Neural crest cell (in vitro differentiated cells): Measurements from ENCODE around the gene P3R3URF. TPM values are rescaled to one million over a fixed set of nuclear protein-coding genes. Genes with fewer than 3 reads are reported as not detected.

Experiments used
- DNase-seq: peaks from one replicate; pipeline ENCODE4 v3.0.0; 2021; ENCODE audit warnings: low read depth, mixed read lengths, low spot score
- H3K27ac Mint-ChIP-seq: one replicate; pipeline ENCODE4 v1.8.0; 2021; ENCODE audit warnings: mild to moderate bottlenecking, mixed read lengths; ENCODE audit not compliant: unreplicated experiment
- H3K27me3 Mint-ChIP-seq: 2 replicates; pipeline ENCODE4 v1.8.0; 2021; ENCODE audit warnings: low read depth, mild to moderate bottlenecking, mixed read lengths
- H3K36me3 Mint-ChIP-seq: 2 replicates; pipeline ENCODE4 v1.8.0; 2021; ENCODE audit warnings: low read depth, mild to moderate bottlenecking, mixed read lengths
- H3K4me1 Mint-ChIP-seq: 2 replicates; pipeline ENCODE4 v1.8.0; 2021; ENCODE audit warnings: mixed read lengths
- H3K4me3 Mint-ChIP-seq: one replicate; pipeline ENCODE4 v1.8.0; 2021; ENCODE audit warnings: mild to moderate bottlenecking, mixed read lengths
- H3K9me3 Mint-ChIP-seq: 2 replicates; pipeline ENCODE4 v1.8.0; 2021; ENCODE audit warnings: mixed read lengths
- CTCF ChIP-seq: fragments of 200-600 bp; sonication (generic); conservative IDR thresholded peaks from 2 replicates; pipeline ENCODE4 v1.5.0; 2021; ENCODE audit warnings: antibody characterized with exemption, mild to moderate bottlenecking
- total RNA-seq: library from RNA; stranded (reverse); gene quantifications from 2 replicates; pipeline ENCODE4 v1.2.1, GENCODE V29; 2021

The P3R3URF gene
- total RNA-seq, 1 donor from 2014 or later = not detected

- DNase-seq = no peak
- Mint-ChIP-seq H3K4me1 (peaks cover 3% of the 10 kb centered on the region), H3K36me3 (no peaks in the 10 kb centered on the region), H3K9me3 (no peaks in the 10 kb centered on the region), H3K27ac (no peak within 1 kb of the TSS), H3K27me3 (no peaks in the 10 kb centered on the region), H3K4me3 (no peak within 1 kb of the TSS)
- TF ChIP-seq CTCF = no peak
These were observed 1.6 kb downstream of the P3R3URF start, which contains the start of gene TSPAN1 for GRCh38 chr1:46174448-46175231. TSS of gene TSPAN1 (plus strand) at chr1:46175087. CDS start at chr1:46181108, 6,021 bp downstream.

- Mint-ChIP-seq H3K4me1 (peaks cover 3% of the 10 kb centered on the region), H3K27me3 (no peaks in the 10 kb centered on the region), H3K9me3 (no peaks in the 10 kb centered on the region), H3K36me3 (no peaks in the 10 kb centered on the region), H3K27ac (no peak overlapping the region), H3K4me3 (no peak overlapping the region)
- no peak for TF ChIP-seq CTCF
- no peak for DNase-seq
These were observed 2.9 kb downstream of the P3R3URF start for GRCh38 chr1:46173361-46173856.

GRCh38 chr1:46172321-46172720 lies 4.0 kb downstream of the P3R3URF start:
- no peaks in the 10 kb centered on the region for H3K9me3 Mint-ChIP-seq
- H3K27ac Mint-ChIP-seq = no peak overlapping the region
- no peak for TF ChIP-seq CTCF
- H3K4me3 Mint-ChIP-seq = no peak overlapping the region
- H3K36me3 Mint-ChIP-seq = no peaks in the 10 kb centered on the region
- no peak for DNase-seq
- H3K4me1 Mint-ChIP-seq = peaks cover 3% of the 10 kb centered on the region
- H3K27me3 Mint-ChIP-seq = peaks cover 4% of the 10 kb centered on the region

GRCh38 chr1:46171871-46172270 lies 4.4 kb downstream of the P3R3URF start:
- no peak overlapping the region for H3K4me3 Mint-ChIP-seq
- peak overlapping the region; percentile 13 for H3K27ac Mint-ChIP-seq
- TF ChIP-seq CTCF = no peak
- no peak for DNase-seq
- H3K27me3 Mint-ChIP-seq = peaks cover 4% of the 10 kb centered on the region
- no peaks in the 10 kb centered on the region for H3K9me3 Mint-ChIP-seq
- no peaks in the 10 kb centered on the region for H3K36me3 Mint-ChIP-seq
- peaks cover 3% of the 10 kb centered on the region for H3K4me1 Mint-ChIP-seq

- no peak for DNase-seq
- Mint-ChIP-seq H3K9me3 (no peaks in the 10 kb centered on the region), H3K27ac (no peak overlapping the region), H3K4me3 (no peak overlapping the region), H3K4me1 (no peaks in the 10 kb centered on the region), H3K36me3 (no peaks in the 10 kb centered on the region), H3K27me3 (peaks cover 4% of the 10 kb centered on the region)
- TF ChIP-seq CTCF = no peak
These were observed 4.9 kb downstream of the P3R3URF start for GRCh38 chr1:46171351-46171750.
